Skeletal muscle tissue (tissue), 5 donors: ENCODE data around the gene HOXA10. TPM values are rescaled to one million over a fixed set of nuclear protein-coding genes. Genes with fewer than 3 reads are reported as not detected.

ENCODE experiments used
- H3K27ac ChIP-seq: one replicate; pipeline ENCODE4 v1.7.0; 2013; ENCODE audit warnings: mild to moderate bottlenecking, low read depth, low read length, inconsistent platforms
- H3K27me3 ChIP-seq, 3 donors: one replicate each; pipeline ENCODE4 v1.7.0; 2013; ENCODE audit warnings: low read length in 3 of 3; ENCODE audit not compliant: control insufficient read depth in 3 of 3, insufficient read depth in 3 of 3
- H3K36me3 ChIP-seq, 3 donors: one replicate each; pipeline ENCODE4 v1.7.0; 2013; ENCODE audit warnings: low read length in 3 of 3; ENCODE audit not compliant: control insufficient read depth in 3 of 3, insufficient read depth in 3 of 3
- H3K4me1 ChIP-seq, 3 donors: one replicate each; pipeline ENCODE4 v1.7.0; 2013; ENCODE audit warnings: low read length in 3 of 3, mild to moderate bottlenecking in 3 of 3; ENCODE audit not compliant: control insufficient read depth in 3 of 3, insufficient read depth in 3 of 3
- H3K4me3 ChIP-seq, 3 donors: one replicate each; pipeline ENCODE4 v1.7.0; 2013; ENCODE audit warnings: low read length in 3 of 3
- H3K9ac ChIP-seq, 3 donors: one replicate each; pipeline ENCODE4 v1.7.0; 2013; ENCODE audit warnings: low read length in 3 of 3, mild to moderate bottlenecking in 3 of 3, moderate library complexity in 2 of 3, low read depth in 1 of 3
- H3K9me3 ChIP-seq, 3 donors: one replicate each; pipeline ENCODE4 v1.7.0; 2013; ENCODE audit warnings: low read length in 3 of 3; ENCODE audit not compliant: control insufficient read depth in 3 of 3
- small RNA-seq: library from RNA; depleted of rRNA; stranded (forward); fragments of <200 nt; gene quantifications from one replicate; pipeline ENCODE3, GENCODE V24; 2014
- total RNA-seq: library from RNA; depleted of rRNA; stranded (reverse); fragments of >200 nt; gene quantifications from one replicate; pipeline ENCODE4 v1.2.3, GENCODE V29; 2014
- donor health status: Osteomylitis.

Gene HOXA10
- total RNA-seq, 1 donor from 2014 or later: 13.6 TPM

DNA sequence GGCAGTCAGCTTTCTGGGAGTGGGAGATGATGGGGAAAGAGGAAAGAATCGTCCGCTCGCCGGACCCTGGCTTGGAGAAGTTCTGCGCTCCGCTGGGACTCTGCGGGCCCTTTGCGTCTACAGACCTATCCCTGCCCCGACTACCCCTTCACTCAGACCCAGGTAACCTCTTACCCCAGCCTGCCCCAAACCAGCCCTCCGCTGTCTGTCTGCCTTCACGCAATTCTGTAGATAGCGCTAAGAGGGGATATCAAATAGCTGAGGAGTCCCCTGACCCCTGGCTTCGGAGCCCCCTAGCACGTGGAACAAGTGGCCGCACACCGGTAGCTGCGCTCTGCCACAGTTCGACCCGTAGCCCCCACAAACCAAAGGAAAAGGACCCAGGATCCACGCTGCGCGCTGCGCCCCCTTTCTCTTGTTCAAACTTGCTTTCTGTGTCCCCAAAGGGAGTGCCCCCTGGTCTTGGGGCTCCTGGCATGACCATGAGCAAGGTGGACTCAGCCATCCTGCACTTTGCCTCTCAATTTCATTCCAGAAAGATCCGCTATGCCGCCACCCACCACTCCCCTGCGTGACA, 50.6 kb downstream of the HOXA10 start:
- Histone ChIP-seq H3K36me3 (peaks cover 0 to 6% (median 5%) of the 10 kb centered on the region in 3 donors), H3K9me3 (no peaks in the 10 kb centered on the region), H3K9ac (no peak overlapping the region), H3K4me3 (no peak overlapping the region), H3K27ac (no peak overlapping the region), H3K4me1 (peaks cover 29 to 56% (median 45%) of the 10 kb centered on the region in 3 donors), H3K27me3 (no peaks in the 10 kb centered on the region)

- H3K27ac ChIP-seq: no peak overlapping the region
- peaks cover 25 to 52% (median 42%) of the 10 kb centered on the region in 3 donors for H3K4me1 ChIP-seq
- peaks cover 0 to 7% (median 5%) of the 10 kb centered on the region in 3 donors for H3K36me3 ChIP-seq
- H3K4me3 ChIP-seq: no peak overlapping the region
- H3K9ac ChIP-seq: no peak overlapping the region
- no peaks in the 10 kb centered on the region for H3K27me3 ChIP-seq
- H3K9me3 ChIP-seq: no peaks in the 10 kb centered on the region
Measured at GRCh38 chr7:27123007-27123476, 51.1 kb downstream of the HOXA10 start.

GRCh38 chr7:27122077-27122910, 51.8 kb downstream of the HOXA10 start:
- no peak overlapping the region for H3K4me3 ChIP-seq
- peaks cover 21 to 46% (median 35%) of the 10 kb centered on the region in 3 donors for H3K4me1 ChIP-seq
- no peak overlapping the region for H3K9ac ChIP-seq
- H3K27ac ChIP-seq: no peak overlapping the region
- H3K27me3 ChIP-seq: no peaks in the 10 kb centered on the region
- peaks cover 0 to 7% (median 5%) of the 10 kb centered on the region in 3 donors for H3K36me3 ChIP-seq
- no peaks in the 10 kb centered on the region for H3K9me3 ChIP-seq

GRCh38 chr7:27121684-27122076, 52.4 kb downstream of the HOXA10 start:
- Histone ChIP-seq H3K36me3 (peaks cover 0 to 7% (median 5%) of the 10 kb centered on the region in 3 donors), H3K4me1 (peaks cover 19 to 41% (median 30%) of the 10 kb centered on the region in 3 donors), H3K9ac (no peak overlapping the region), H3K27ac (no peak overlapping the region), H3K9me3 (no peaks in the 10 kb centered on the region), H3K4me3 (no peak overlapping the region), H3K27me3 (no peaks in the 10 kb centered on the region)

Small RNA genes lying within 50 kb of the gene (small RNA-seq; reads per million reads assigned to genes)
- gene AC004080.5 (not detected), gene RF02140 (not detected), gene RF02141 (not detected)

Other genes starting within 250 kb of the HOXA10 start
- not detected for gene HOXA1, start 78.3 kb downstream of the HOXA10 start, total RNA-seq
- gene HOXA2, start 71.6 kb downstream of the HOXA10 start, total RNA-seq: under 0.01 TPM
- gene HOXA4, start 43.6 kb downstream of the HOXA10 start, total RNA-seq: 2.1 TPM
- gene HOXA5, start 30.6 kb downstream of the HOXA10 start, total RNA-seq: 4.2 TPM
- 3.1 TPM for gene HOXA6, start 26.5 kb downstream of the HOXA10 start, total RNA-seq
- gene HOXA3, start 21.7 kb downstream of the HOXA10 start, total RNA-seq: 3.7 TPM
- 1.6 TPM for gene HOXA7, start 17.6 kb downstream of the HOXA10 start, total RNA-seq
- gene HOXA9, start 8.8 kb downstream of the HOXA10 start, total RNA-seq: 7.8 TPM
- gene HOXA11, start 10.9 kb upstream of the HOXA10 start, total RNA-seq: 2.1 TPM
- 0.52 TPM for gene HOXA13, start 25.8 kb upstream of the HOXA10 start, total RNA-seq
- not detected for gene EVX1, start 68.5 kb upstream of the HOXA10 start, total RNA-seq